Colonic mucosa (tissue), 4 donors: ENCODE results near the gene DARS1. TPM values are rescaled to one million over a fixed set of nuclear protein-coding genes. Genes with fewer than 3 reads are reported as not detected.

ENCODE experiments used
- DNase-seq: peaks from one replicate; pipeline ENCODE4 v3.0.0-alpha.2; 2020
- H3K27ac ChIP-seq: fragments of 200-600 bp; one replicate; pipeline ENCODE4 v1.8.0; 2021
- H3K27me3 ChIP-seq: fragments of 200-600 bp; one replicate; pipeline ENCODE4 v1.8.0; 2021
- H3K36me3 ChIP-seq: fragments of 200-600 bp; one replicate; pipeline ENCODE4 v1.8.0; 2021
- H3K4me1 ChIP-seq: fragments of 200-600 bp; one replicate; pipeline ENCODE4 v1.8.0; 2021; ENCODE audit warnings: mild to moderate bottlenecking
- H3K4me3 ChIP-seq: fragments of 200-600 bp; one replicate; pipeline ENCODE4 v1.8.0; 2021
- H3K9ac ChIP-seq, 2 donors: one replicate each; pipeline ENCODE4 v1.7.0; 2013; ENCODE audit warnings: control low read depth in 2 of 2, low read depth in 2 of 2, low read length in 2 of 2
- H3K9me3 ChIP-seq: fragments of 200-600 bp; one replicate; pipeline ENCODE4 v1.8.0; 2021
- CTCF ChIP-seq: fragments of 200-600 bp; IDR thresholded peaks from one replicate; pipeline ENCODE4 v1.8.0; 2022; ENCODE audit warnings: antibody characterized with exemption, mild to moderate bottlenecking
- intact Hi-C: fragments of 100-400 bp; cut with DNase I; formaldehyde crosslinking; loops from one replicate; pipeline ENCODE4 v1.14.1; 2022
- total RNA-seq, 2 donors: library from RNA; stranded (reverse); fragmentation: NEBNext Ultra II Directional in 1 of 2; extraction: Animal tissue kit (Norgen Biotek cat#: 25700) in 1 of 2; gene quantifications; one replicate each; pipeline ENCODE4 v1.2.1, GENCODE V29; 2021
- donor health status: healthy.
- donor health status: DM: no; HTN: no; CAD: no.
- donor health status: DM: no; HTN: no; CAD: no.

The DARS1 gene
- total RNA-seq, 2 donors from 2014 or later = 52.4 to 80.7 TPM

- H3K27me3 ChIP-seq = no peaks in the 10 kb centered on the region
- DNase-seq = no peak
- H3K4me1 ChIP-seq = no peaks in the 10 kb centered on the region
- H3K27ac ChIP-seq = no peak overlapping the region
- TF ChIP-seq CTCF = no peak
- peaks cover 4% of the 10 kb centered on the region for H3K36me3 ChIP-seq
- H3K9me3 ChIP-seq = no peaks in the 10 kb centered on the region
- no peak overlapping the region for H3K9ac ChIP-seq
- intact Hi-C loops = loop anchor here (5.0 kb wide), 1 partner anchor 472 kb away; no protein-coding TSS in a partner anchor
- no peak overlapping the region for H3K4me3 ChIP-seq
Measured at GRCh38 chr2:135909976-135910375, 75.5 kb downstream of the DARS1 start.

GRCh38 chr2:135905679-135906078 is 79.7 kb downstream of the DARS1 start:
- H3K4me3 ChIP-seq = no peak overlapping the region
- intact Hi-C loops = no loop called here
- H3K27me3 ChIP-seq = no peaks in the 10 kb centered on the region
- H3K36me3 ChIP-seq = no peaks in the 10 kb centered on the region
- no peak for TF ChIP-seq CTCF
- no peaks in the 10 kb centered on the region for H3K4me1 ChIP-seq
- no peak overlapping the region for H3K9ac ChIP-seq
- H3K27ac ChIP-seq = no peak overlapping the region
- H3K9me3 ChIP-seq = no peaks in the 10 kb centered on the region
- no peak for DNase-seq

- DNase-seq = no peak
- no peaks in the 10 kb centered on the region for H3K36me3 ChIP-seq
Measured at GRCh38 chr2:135904341-135904989, 81.0 kb downstream of the DARS1 start.

GRCh38 chr2:135903650-135904049 is 81.8 kb downstream of the DARS1 start:
- TF ChIP-seq CTCF = no peak
- DNase-seq = no peak
- H3K4me3 ChIP-seq = no peak overlapping the region
- no peak overlapping the region for H3K27ac ChIP-seq
- H3K36me3 ChIP-seq = no peaks in the 10 kb centered on the region
- intact Hi-C loops = no loop called here
- H3K27me3 ChIP-seq = no peaks in the 10 kb centered on the region
- H3K9ac ChIP-seq = no peak overlapping the region
- H3K9me3 ChIP-seq = no peaks in the 10 kb centered on the region
- no peaks in the 10 kb centered on the region for H3K4me1 ChIP-seq

More at GRCh38 chr2:135904341-135904989, 81.0 kb downstream of the DARS1 start:
- Histone ChIP-seq H3K27me3 (no peaks in the 10 kb centered on the region), H3K4me1 (no peaks in the 10 kb centered on the region), H3K4me3 (no peak overlapping the region), H3K9me3 (no peaks in the 10 kb centered on the region), H3K9ac (no peak overlapping the region), H3K27ac (no peak overlapping the region)
- intact Hi-C loops = no loop called here
- no peak for TF ChIP-seq CTCF

- H3K4me1 ChIP-seq = no peaks in the 10 kb centered on the region
- no peak for TF ChIP-seq CTCF
- no peak overlapping the region for H3K27ac ChIP-seq
- no peak for DNase-seq
- H3K9ac ChIP-seq = no peak overlapping the region
- intact Hi-C loops = no loop called here
- no peaks in the 10 kb centered on the region for H3K9me3 ChIP-seq
- no peaks in the 10 kb centered on the region for H3K36me3 ChIP-seq
- H3K4me3 ChIP-seq = no peak overlapping the region
- H3K27me3 ChIP-seq = no peaks in the 10 kb centered on the region
Measured at GRCh38 chr2:135899567-135899966, 85.9 kb downstream of the DARS1 start.
